Body of pancreas (tissue), 4 donors: Measurements from ENCODE around the gene VAMP3.

Source experiments
- CTCF ChIP-seq, 7 experiments: fragments of 450-650 bp in 4 of 7; fragments of 200-600 bp in 3 of 7; sonication (generic) in 3 of 7; IDR thresholded peaks; one replicate each; pipeline ENCODE4 v1.5.1; 2016 to 2019; ENCODE audit warnings: antibody characterized with exemption in 7 of 7
- POLR2A ChIP-seq, 3 donors: fragments of 450-650 bp; IDR thresholded peaks; one replicate each; pipeline ENCODE4 v1.6.1; 2016; ENCODE audit warnings: antibody characterized with exemption in 3 of 3, mild to moderate bottlenecking in 2 of 3

DNA sequence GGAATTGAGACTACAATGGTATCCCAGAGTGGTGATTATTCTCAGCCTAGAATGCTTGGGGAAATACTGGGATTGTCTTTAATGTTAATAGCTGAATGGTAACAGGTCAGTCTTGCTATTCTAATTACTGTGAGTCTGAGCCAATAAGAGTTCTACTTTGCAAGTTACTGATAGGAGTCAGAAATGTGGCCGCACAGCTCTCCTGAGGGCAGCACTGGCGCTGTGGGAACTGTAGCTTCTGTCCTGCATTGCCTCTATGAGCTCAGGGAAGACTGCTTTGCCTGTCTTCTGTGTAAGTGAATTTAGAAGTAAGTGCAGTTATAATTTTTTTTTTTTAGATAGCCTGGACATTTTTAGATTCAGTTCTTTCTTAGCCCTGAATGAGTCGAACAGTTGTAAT, 10.0 kb upstream of the VAMP3 start:
- no peak for TF ChIP-seq CTCF (IDR thresholded peaks at IDR 0.05)
- no peak for TF ChIP-seq POLR2A (IDR thresholded peaks at IDR 0.05)
